GM18517 (cell line): ENCODE measurements around the gene GJA3.

ENCODE experiments used
- ATAC-seq: cut with Tn5 transposase; IDR thresholded peaks from one replicate; pipeline ENCODE4 v1.9.1; 2021; ENCODE audit warnings: mild to moderate bottlenecking, moderate library complexity; ENCODE audit not compliant: unreplicated experiment

The GJA3 gene

DNA sequence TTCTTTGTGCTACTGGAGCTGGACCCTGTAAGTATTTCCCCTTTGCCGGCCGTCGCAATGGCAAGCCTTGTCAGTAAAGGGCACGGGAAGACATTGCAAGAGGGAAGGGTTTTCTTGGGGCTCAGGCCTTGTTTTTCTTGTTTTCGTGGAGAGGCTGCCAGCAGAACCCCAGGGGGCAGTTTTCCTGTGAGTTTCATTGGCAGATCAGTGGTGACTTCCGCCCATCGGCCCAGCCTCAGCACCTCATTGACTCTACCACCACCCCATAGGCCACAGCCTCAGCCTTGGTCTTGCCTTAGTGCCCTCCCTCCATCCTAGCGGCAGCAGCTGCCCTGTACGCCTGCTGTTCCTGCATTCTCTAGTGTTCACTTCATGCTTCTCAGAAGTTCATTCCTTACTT lies 61.5 kb downstream of the GJA3 start:
- no peak for ATAC-seq

GRCh38 chr13:20093951-20094350 lies 66.9 kb downstream of the GJA3 start:
- no peak for ATAC-seq

GRCh38 chr13:20090349-20090748 lies 70.5 kb downstream of the GJA3 start:
- ATAC-seq, result no peak
